GM18498 (cell line): Measurements from ENCODE around the gene ZNF358.

ENCODE experiments used
- ATAC-seq: cut with Tn5 transposase; IDR thresholded peaks from one replicate; pipeline ENCODE4 v1.9.1; 2021; ENCODE audit warnings: mild to moderate bottlenecking, moderate library complexity; ENCODE audit not compliant: unreplicated experiment

The ZNF358 gene

DNA sequence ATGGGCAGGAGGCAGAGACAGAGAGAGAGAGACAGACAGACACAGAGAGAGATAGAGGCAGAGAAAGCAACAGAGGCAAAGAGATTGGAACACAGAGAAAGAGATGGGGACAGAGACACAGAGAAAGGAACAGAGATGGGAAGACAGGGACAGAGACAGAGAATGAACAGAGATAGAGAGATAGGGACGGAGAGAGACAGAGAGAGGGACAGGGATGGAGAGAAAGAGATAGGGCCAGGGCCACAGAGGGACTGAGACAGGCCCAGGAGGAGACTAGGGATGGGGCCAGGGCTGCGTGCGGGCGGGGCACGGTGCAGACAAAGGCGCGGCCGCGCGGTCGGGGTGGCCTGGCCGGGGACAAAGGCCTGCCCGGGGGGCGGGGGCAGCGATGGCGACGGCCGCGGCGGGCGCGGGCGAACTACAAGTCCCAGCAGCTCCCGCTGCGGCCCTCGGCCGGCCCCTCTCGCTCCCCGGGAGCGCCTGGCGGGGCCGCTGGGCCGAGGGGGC is at the start of gene ZNF358:
Gene ZNF358 (plus strand): TSS at position 459 of the 507 bp plus-strand sequence. CDS start 3,140 bp downstream, outside the sequence.
- ATAC-seq, result peak; percentile 56

- no peak for ATAC-seq
Observed at GRCh38 chr19:7467009-7467989, 48.6 kb upstream of the ZNF358 start.

- ATAC-seq, result no peak
Observed at GRCh38 chr19:7468840-7469239, 47.1 kb upstream of the ZNF358 start.

DNA sequence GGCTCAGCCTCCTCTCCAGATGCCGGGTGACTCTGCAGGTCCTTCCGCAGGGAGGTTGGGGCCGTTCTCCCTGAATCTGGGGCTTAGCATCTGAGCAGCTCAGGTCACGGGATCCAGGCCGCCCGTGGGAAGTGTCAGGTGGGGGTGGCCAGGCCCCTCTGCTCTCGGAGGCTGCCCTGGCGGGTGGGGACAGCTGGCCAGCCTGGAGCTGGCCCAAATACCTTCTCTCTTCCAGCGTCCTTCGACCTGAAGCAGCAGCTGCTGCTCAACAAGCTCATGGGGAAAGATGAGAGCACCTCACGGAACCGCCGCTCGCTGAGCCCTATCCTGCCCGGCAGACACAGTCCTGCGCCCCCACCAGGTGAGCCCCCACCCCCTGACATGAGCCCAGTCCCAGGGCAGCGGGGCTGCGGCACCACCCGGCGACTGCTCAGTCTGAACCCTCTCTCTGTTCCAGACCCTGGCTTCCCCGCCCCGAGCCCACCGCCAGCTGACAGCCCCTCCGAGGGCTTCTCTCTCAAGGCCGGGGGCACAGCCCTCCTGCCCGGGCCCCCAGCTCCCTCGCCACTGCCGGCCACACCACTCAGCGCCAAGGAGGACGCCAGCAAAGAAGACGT is 46.1 kb upstream of the ZNF358 start:
- no peak for ATAC-seq

- no peak for ATAC-seq
Observed at GRCh38 chr19:7470540-7471305, 45.2 kb upstream of the ZNF358 start.

GRCh38 chr19:7471696-7472615 is 43.9 kb upstream of the ZNF358 start:
- ATAC-seq, result no peak

DNA sequence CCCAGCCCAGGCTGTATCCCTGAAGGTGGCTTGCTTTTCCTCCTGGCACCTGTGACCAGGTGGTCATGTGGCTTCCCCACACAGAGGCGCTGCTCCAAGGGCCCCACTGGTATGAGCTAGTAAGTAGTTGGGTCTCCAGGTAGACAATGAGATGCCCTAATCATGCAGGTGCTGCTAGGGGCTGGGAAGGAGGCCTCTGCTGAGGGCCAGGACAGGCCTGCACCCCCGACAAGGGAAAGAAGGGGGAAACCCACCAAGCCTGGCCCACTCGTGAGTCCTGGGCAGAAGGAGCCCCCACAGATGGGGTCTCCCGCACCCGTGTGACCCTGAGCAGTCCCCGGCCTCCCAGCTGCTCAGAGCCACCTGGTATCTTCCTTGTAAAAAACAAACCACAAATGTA is 40.2 kb upstream of the ZNF358 start:
- no peak for ATAC-seq

DNA sequence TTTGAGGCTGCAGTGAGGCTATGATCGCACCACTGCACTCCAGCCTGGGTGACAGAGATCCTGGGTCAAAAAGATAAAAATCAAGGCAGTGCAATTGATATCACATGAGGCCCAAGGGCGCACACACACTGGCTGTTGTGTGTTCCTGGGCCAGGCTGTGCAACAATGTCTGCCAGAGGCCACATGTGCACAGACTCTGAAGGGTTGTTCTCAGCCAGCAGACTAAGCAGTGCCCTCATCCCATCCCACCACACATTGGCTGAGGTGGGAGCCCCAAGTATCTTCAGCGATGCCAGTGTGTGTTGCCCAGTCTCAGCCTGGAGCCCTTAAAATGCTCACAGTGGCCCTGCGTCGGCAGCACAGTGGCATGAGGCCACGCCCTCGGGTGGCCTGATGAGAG is 39.7 kb upstream of the ZNF358 start:
- no peak for ATAC-seq

- no peak for ATAC-seq
Observed at GRCh38 chr19:7476777-7477494, 39.0 kb upstream of the ZNF358 start.

DNA sequence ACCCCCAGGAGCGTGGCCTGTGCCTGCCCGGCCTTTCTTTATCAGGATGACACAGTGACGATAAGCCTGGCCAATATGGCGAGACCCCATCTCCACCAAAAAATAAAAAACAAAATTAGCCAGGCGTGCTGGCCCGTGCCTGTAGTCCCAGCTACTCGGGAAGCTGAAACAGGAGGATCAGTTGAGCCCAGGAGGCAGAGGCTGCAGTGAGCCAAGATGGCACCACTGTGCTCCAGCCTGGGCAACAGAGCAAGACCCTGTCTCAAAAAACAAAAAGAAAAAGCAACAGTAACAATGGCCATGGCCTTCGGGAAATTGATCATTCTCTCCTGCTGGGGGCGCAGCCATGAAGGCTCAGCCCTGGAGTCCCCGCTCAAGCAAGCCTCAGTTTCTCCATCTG is 38.1 kb upstream of the ZNF358 start:
- ATAC-seq, result no peak

GRCh38 chr19:7478173-7478842 is 37.6 kb upstream of the ZNF358 start:
- no peak for ATAC-seq

DNA sequence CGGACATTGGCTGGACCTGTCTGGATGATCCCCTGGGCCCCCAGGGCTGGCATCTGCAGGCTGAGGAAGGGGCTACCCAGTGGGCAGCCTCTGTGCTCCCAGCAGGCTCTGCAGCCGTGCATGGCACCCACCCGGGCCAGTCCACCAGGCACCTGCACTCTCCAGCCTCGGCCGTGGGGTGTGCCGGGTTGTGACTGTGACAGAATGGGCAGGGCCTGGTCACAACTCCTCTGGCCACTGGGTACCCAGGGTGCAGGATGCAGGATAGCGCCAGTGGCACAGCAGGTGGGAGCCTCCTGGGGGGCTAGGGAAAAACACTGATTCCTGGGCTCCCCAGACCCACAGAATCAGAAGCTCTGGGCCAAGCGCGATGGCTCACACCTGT is 37.1 kb upstream of the ZNF358 start:
- no peak for ATAC-seq

GRCh38 chr19:7480222-7480969 is 35.5 kb upstream of the ZNF358 start:
- no peak for ATAC-seq

GRCh38 chr19:7480970-7481255 is 35.0 kb upstream of the ZNF358 start:
- ATAC-seq, result no peak

DNA sequence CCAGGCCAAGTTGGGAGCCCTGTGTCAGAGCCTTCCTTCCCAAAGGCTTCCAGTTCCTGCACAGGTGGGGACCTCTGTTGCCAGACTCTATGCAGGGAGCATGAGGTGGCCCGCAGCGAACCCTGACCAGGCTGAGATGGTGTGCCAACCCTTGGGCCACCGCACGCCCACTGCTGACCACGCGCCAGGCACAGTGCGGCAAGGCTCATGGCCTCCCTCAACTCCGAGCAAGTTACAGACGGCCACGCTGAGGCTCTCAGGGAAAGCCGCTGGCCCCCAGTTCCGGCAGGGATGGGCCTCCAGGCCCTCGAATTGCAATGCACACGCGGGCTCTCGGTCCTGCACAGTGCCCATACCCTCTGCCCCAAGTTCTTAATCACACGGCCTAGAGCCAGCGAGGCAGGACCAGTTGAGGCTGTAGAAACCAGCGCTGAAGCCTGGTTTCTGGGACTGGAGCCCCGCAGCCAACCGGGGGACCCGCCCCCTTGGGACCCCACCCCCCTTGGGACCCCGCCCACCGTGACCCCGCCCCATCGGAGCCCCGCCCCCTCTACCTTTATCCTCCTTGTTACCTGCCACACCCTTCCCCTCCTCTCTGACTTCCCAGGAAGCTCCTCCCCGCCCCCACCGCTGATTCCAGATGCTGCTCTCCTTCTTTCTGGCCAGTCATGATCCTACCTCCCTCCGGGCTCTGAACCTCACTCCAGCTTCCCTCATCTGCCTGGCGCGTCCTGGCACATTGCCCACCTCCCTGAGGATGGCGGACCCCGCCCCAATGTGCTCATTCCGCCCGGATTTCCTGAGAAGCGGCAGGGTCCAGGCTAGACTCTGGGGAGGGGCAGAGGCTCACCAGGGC is 33.1 kb upstream of the ZNF358 start:
- no peak for ATAC-seq

GRCh38 chr19:7483720-7484201 is 32.1 kb upstream of the ZNF358 start:
- ATAC-seq, result no peak

- ATAC-seq, result no peak
Observed at GRCh38 chr19:7486923-7487322, 29.0 kb upstream of the ZNF358 start.
